ENCODE measurements around the gene MYO5C.

GRCh38 chr15:52282418-52282817, 13.2 kb downstream of the MYO5C start:
- TF ChIP-seq CTCF (IDR thresholded peaks at IDR 0.05 in 4 of 5, conservative IDR thresholded peaks at IDR 0.05 in 1 of 5) (no peak), POLR2A (IDR thresholded peaks at IDR 0.05) (no peak)

Data from gastrocnemius medialis (tissue), 4 donors.